IMR-90 (cell line): ENCODE results near the gene SLC8A1.

Source experiments
- CEBPB ChIP-seq: IDR thresholded peaks from 2 replicates; pipeline ENCODE4 v1.6.1; 2012; ENCODE audit warnings: low read depth, low read length, improper control_type of control experiment
- CHD1 ChIP-seq: IDR thresholded peaks from 2 replicates; pipeline ENCODE4 v1.6.1; 2012; ENCODE audit warnings: low read depth, low read length, improper control_type of control experiment
- MXI1 ChIP-seq: IDR thresholded peaks from 2 replicates; pipeline ENCODE4 v1.6.1; 2012; ENCODE audit warnings: low read depth, mild to moderate bottlenecking, low read length, moderate library complexity, borderline replicate concordance
- POLR2A ChIP-seq: IDR thresholded peaks from 2 replicates; pipeline ENCODE4 v1.6.1; 2012; ENCODE audit warnings: mild to moderate bottlenecking, low read depth, low read length
- RCOR1 ChIP-seq: IDR thresholded peaks from 2 replicates; pipeline ENCODE4 v1.6.1; 2012; ENCODE audit warnings: mild to moderate bottlenecking, low read length, improper control_type of control experiment; ENCODE audit not compliant: insufficient replicate concordance
- RFX5 ChIP-seq: IDR thresholded peaks from 2 replicates; pipeline ENCODE4 v1.8.0; 2012; ENCODE audit warnings: low read depth, mild to moderate bottlenecking, low read length, moderate library complexity
- SMC3 ChIP-seq: fragments of 150-350 bp; IDR thresholded peaks from 2 replicates; pipeline ENCODE4 v1.6.1; 2016; ENCODE audit warnings: low read depth, mild to moderate bottlenecking, antibody characterized with exemption, low read length, moderate library complexity
- TF ChIP-seq, protein P1 (sequence below): conservative IDR thresholded peaks from 2 replicates; pipeline ENCODE4 v1.5.1; 2012; ENCODE audit warnings: mild to moderate bottlenecking, low read depth, low read length, improper control_type of control experiment
- TF ChIP-seq, protein P2 (sequence below): fragments of 150-350 bp; IDR thresholded peaks from 2 replicates; pipeline ENCODE4 v1.6.1; 2017; ENCODE audit warnings: mild to moderate bottlenecking, antibody characterized with exemption, low read length, low read depth
- TF ChIP-seq, protein P3 (sequence below): fragments of 150-350 bp; IDR thresholded peaks from 2 replicates; pipeline ENCODE4 v1.6.1; 2016; ENCODE audit warnings: low read depth, mild to moderate bottlenecking, low read length, moderate library complexity, borderline replicate concordance

DNA sequence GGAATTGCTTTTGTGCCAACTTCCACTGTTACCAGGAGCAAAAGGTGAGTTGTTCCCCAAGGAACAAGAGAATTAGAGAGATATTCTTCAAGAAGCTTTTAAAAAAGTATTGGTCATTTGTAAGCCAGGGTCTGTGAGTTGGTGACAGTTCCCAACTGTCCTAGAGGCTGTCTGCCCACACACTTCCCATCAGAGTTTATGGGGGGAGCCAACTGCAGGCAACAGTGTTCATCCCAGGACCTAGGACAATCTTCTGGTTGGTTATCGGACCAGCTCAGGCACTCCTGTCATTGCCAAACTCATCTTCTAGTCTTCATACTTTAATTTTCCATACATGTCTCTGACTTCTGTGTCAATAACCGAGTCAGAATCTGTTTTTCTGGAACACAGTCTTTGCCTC lies 47.5 kb upstream of the SLC8A1 start:
- TF ChIP-seq POLR2A: no peak
- no peak for TF ChIP-seq RFX5
- TF ChIP-seq, protein P1, sequence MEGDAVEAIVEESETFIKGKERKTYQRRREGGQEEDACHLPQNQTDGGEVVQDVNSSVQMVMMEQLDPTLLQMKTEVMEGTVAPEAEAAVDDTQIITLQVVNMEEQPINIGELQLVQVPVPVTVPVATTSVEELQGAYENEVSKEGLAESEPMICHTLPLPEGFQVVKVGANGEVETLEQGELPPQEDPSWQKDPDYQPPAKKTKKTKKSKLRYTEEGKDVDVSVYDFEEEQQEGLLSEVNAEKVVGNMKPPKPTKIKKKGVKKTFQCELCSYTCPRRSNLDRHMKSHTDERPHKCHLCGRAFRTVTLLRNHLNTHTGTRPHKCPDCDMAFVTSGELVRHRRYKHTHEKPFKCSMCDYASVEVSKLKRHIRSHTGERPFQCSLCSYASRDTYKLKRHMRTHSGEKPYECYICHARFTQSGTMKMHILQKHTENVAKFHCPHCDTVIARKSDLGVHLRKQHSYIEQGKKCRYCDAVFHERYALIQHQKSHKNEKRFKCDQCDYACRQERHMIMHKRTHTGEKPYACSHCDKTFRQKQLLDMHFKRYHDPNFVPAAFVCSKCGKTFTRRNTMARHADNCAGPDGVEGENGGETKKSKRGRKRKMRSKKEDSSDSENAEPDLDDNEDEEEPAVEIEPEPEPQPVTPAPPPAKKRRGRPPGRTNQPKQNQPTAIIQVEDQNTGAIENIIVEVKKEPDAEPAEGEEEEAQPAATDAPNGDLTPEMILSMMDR: no peak
- no peak for TF ChIP-seq SMC3
- no peak for TF ChIP-seq RCOR1
- TF ChIP-seq, protein P2, sequence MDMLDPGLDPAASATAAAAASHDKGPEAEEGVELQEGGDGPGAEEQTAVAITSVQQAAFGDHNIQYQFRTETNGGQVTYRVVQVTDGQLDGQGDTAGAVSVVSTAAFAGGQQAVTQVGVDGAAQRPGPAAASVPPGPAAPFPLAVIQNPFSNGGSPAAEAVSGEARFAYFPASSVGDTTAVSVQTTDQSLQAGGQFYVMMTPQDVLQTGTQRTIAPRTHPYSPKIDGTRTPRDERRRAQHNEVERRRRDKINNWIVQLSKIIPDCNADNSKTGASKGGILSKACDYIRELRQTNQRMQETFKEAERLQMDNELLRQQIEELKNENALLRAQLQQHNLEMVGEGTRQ: no peak
- no peak for TF ChIP-seq MXI1
- TF ChIP-seq, protein P3, sequence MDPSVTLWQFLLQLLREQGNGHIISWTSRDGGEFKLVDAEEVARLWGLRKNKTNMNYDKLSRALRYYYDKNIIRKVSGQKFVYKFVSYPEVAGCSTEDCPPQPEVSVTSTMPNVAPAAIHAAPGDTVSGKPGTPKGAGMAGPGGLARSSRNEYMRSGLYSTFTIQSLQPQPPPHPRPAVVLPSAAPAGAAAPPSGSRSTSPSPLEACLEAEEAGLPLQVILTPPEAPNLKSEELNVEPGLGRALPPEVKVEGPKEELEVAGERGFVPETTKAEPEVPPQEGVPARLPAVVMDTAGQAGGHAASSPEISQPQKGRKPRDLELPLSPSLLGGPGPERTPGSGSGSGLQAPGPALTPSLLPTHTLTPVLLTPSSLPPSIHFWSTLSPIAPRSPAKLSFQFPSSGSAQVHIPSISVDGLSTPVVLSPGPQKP: no peak
- no peak for TF ChIP-seq CEBPB
- TF ChIP-seq CHD1: no peak
